ENCODE data around the gene CLDN19.
A peak's percentile ranks its signal among the peaks of the same experiment; 100 is the strongest.

The CLDN19 gene

DNA sequence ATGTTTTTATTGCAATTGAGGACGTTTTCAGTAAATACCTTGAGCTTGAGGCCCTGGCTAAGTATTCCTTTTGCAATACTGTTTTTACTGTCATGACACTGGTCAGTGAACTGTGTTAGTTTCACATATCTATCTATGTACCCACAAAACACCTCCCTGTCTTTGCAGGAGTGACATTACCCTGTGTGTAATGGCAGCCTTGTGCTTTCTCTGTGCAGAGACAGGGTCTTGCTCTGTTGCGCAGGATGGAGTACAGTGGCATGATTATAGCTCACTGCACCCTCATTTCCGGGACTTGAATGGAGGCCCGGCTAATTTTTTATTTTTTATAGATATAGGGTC lies 48.9 kb downstream of the CLDN19 start:
- Histone ChIP-seq H3K4me3 (ENCODE audit: low read depth, low read length) (no peak overlapping the region), H3K36me3 (peaks cover 78% of the 10 kb centered on the region), H3K9me3 (ENCODE audit: severe bottlenecking) (no peaks in the 10 kb centered on the region), H3K27ac (no peak overlapping the region), H3K27me3 (ENCODE audit: insufficient read depth, low read depth, severe bottlenecking) (no peaks in the 10 kb centered on the region)
- DNase-seq: no peak
- no peak for TF ChIP-seq CTCF (IDR thresholded peaks at IDR 0.05; ENCODE audit: low read depth, low read length)

- no peak overlapping the region for H3K27ac ChIP-seq
- TF ChIP-seq CTCF (IDR thresholded peaks at IDR 0.05; ENCODE audit: low read depth, low read length): no peak
- H3K4me3 ChIP-seq (ENCODE audit: low read depth, low read length): no peak overlapping the region
- H3K9me3 ChIP-seq (ENCODE audit: severe bottlenecking): no peaks in the 10 kb centered on the region
- peaks cover 78% of the 10 kb centered on the region for H3K36me3 ChIP-seq
- DNase-seq: no peak
- H3K27me3 ChIP-seq (ENCODE audit: insufficient read depth, low read depth, severe bottlenecking): no peaks in the 10 kb centered on the region
These were observed 49.4 kb downstream of the CLDN19 start for GRCh38 chr1:42690477-42691156.

GRCh38 chr1:42689912-42690311 lies 50.1 kb downstream of the CLDN19 start:
- DNase-seq: no peak
- Histone ChIP-seq H3K27me3 (ENCODE audit: insufficient read depth, low read depth, severe bottlenecking) (no peaks in the 10 kb centered on the region), H3K9me3 (ENCODE audit: severe bottlenecking) (no peaks in the 10 kb centered on the region), H3K36me3 (peaks cover 78% of the 10 kb centered on the region), H3K4me3 (ENCODE audit: low read depth, low read length) (no peak overlapping the region), H3K27ac (no peak overlapping the region)
- no peak for TF ChIP-seq CTCF (IDR thresholded peaks at IDR 0.05; ENCODE audit: low read depth, low read length)

DNA sequence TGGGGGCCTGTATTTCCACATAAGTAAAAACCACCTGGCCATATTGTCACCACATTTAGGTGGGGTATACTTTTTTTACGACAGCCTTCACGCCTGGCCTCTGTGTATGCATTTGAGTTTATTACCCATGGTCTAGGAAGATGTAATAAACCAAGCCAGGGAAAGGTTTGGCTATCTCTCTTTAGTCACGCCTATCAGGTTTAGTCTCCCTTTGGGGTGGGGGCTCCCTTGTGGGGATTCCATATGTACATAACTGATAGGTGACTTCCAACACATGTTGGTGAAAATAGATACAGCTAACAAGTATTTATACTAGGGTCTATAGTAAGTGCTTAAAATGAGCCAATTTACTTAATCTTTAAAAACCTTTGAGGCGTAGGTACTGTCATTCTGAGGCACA lies 53.6 kb downstream of the CLDN19 start:
- DNase-seq: no peak
- H3K36me3 ChIP-seq: peaks cover 67% of the 10 kb centered on the region
- TF ChIP-seq CTCF (IDR thresholded peaks at IDR 0.05; ENCODE audit: low read depth, low read length): no peak
- no peak overlapping the region for H3K27ac ChIP-seq
- H3K27me3 ChIP-seq (ENCODE audit: insufficient read depth, low read depth, severe bottlenecking): no peaks in the 10 kb centered on the region
- no peaks in the 10 kb centered on the region for H3K9me3 ChIP-seq (ENCODE audit: severe bottlenecking)
- H3K4me3 ChIP-seq (ENCODE audit: low read depth, low read length): no peak overlapping the region

DNA sequence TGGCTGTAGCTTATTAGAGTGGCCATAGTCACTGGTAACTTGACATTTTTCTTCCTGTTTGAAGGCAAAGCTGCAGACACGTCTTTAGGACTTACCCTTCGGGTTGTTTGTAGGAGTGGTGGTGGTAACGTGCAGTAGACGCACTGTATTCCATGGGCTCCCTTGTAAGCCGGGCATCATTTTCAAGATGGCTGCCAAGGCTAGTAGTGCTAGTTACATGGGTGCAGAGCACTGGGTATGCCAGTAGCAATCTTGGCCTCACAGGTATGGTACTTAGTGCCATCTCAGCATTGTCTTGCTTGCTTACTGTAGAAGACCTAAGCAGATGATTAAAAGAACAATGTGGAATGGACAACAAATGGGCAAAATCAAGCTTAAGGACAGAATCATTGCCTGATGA lies 55.9 kb downstream of the CLDN19 start:
- no peaks in the 10 kb centered on the region for H3K27me3 ChIP-seq (ENCODE audit: insufficient read depth, low read depth, severe bottlenecking)
- no peak for TF ChIP-seq CTCF (IDR thresholded peaks at IDR 0.05; ENCODE audit: low read depth, low read length)
- peak overlapping the region; percentile 80 for H3K4me3 ChIP-seq (ENCODE audit: low read depth, low read length)
- DNase-seq: no peak
- H3K27ac ChIP-seq: no peak overlapping the region
- H3K9me3 ChIP-seq (ENCODE audit: severe bottlenecking): no peaks in the 10 kb centered on the region
- H3K36me3 ChIP-seq: peaks cover 61% of the 10 kb centered on the region

Measured in WERI-Rb-1 (cell line).